Measurements from ENCODE around the gene MLEC.

The MLEC gene

DNA sequence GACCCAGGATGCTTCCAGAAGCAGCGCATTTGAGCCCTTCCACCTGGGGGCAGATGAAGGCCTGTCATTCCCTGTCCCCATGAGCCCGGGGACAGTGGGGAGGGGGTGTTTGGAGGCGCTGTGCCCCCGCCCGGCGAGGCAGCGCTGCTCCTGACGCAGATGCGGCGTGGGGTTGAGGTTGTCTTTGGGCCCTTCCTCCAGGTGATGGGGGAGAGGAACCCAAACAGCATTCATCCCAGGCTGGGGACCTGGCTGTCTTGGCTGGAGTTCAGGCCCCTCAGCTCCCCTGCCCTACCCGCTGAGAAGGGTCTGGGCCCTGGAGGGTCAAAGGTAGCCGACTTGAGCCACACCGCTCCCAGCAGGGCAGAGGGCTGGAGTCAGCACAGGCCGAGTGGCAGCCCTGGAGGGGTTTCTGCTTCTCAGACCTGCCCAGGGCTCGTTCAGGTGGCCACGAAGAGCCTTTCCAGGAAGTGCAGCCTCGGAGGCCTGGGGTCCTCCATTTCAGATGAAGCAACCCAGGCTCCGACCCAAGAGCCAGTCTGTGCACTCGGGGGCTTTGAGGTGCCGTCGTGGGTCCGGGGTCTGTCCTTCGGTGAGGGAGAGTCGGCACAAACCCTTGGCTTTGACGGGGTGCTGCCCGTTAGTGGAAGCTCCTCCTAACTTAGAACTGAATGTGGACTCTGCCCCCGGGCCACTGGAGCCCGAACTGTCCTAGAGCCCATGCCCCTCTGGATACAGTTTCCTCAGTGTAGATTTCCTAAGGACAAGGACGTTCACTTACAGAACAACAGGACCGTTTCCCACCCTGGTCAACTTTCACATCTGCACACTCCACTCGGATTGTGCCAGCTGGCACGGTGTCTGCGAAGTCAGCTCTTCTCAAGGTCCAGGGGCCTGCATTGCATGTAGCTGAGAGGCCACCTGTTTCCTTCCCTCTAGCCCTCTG is 54.8 kb downstream of the MLEC start:
- no peak for DNase-seq (ENCODE audit: low read depth in 2 of 2)

DNA sequence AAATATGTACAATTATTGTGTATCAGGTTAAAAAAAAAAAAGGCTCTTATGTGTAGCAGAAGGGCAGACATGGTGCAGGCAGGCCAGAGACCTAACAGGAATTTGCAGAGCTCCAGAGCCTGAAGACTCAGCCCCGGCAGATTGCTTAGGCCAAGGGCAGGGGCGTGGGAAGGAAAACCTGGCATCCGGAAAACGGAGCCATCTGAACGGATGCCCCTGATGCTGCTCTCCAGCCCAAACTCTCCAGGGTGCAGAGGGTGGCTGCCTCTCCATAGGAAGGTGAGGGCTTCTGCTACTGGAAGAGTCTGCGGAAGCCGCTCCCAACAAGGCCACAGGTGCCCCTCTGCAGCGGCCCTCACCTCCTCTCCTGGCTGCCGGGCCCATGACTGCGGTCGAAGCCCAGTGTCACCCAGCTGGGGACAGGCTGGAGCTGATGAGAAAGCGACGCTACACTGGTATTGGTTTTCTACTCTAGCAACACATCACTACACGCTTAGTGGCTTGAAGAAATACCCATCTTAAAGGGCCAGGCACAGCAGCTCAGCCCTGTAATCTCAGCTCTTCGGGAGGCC is 58.1 kb downstream of the MLEC start:
- no peak for DNase-seq (ENCODE audit: low read depth in 2 of 2)

DNA sequence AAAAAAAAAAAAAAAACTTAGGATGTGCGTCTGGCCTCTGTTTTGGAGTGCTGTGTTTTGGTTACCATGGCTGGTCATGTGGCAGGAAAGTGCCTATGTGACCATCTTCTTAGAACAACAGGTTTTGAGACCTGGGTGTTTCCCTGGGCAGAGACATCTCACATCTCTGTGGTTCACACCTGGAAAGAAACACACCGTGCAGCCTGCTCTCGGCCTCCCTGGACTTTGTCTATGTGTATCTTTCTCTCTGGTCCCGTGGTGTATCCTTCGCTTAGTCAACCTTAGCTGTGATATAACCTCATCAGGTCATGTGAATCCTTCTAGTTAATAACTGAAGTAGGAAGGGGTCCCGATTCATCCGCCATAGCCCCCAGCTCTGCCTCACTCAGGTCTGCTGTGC is 61.3 kb downstream of the MLEC start:
- no peak for DNase-seq (ENCODE audit: low read depth in 2 of 2)

DNA sequence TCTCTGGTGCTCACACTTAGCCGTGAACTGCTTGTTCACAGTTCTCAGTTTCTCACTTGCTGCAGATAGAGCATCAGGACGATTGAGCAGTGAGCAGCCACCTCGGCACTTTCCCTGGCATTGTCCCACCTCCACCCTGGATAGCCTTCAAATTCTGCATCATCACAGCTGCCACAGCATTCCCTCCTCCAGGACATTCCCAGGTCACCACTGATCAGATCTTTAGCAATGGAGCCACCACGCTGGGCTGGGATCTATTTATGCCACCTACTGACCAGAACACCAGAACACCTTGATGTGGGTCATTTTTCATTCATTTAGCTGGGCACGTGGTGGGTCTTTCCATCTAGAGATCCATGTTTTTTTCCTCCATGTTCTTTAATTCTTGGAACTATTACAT is 62.3 kb downstream of the MLEC start:
- no peak for DNase-seq (ENCODE audit: low read depth in 2 of 2)

DNA sequence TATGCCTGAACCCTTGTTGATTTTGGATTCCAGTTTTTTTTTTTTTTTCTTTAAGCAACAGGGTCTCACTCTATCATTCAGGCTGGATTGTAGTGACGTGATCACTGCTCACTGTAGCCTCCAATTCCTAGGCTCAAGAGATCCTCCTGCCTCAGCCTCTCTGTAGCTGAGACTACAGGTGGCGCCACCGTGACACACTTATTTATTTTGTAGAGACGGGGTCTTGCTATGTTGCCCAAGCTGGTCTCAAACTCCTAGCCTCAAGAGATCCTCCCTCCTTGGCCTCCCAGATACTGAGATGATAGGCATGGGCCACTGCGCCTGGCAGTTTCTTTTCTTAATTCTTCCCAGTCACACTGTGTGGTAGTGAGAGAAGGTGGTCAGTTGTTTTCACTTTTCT is 63.9 kb downstream of the MLEC start:
- DNase-seq (ENCODE audit: low read depth in 2 of 2), result no peak

DNA sequence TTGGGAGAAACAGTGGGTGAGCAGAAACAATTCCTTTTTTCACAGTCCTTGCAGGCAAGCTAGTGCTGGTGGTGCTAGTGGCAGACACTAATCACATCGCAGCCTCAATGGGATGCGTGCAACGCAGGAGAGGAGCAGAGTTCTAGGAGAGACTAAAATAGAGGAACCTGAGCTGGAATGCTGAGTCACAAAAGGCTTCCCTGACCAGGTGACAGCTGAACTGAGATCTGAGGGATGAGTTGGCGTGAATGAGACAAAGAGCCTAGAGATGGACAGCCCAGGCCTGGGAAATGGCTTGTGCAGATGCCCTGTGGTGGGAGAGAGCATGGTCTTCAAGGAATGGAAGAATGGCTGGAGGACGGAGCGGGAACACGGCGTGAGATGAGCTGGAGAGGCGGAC is 64.4 kb downstream of the MLEC start:
- no peak for DNase-seq (ENCODE audit: low read depth in 2 of 2)
